CD8-positive, alpha-beta memory T cell (primary cell): ENCODE results near the gene CAPZB. TPM values are rescaled to one million over a fixed set of nuclear protein-coding genes. Genes with fewer than 3 reads are reported as not detected.

ENCODE experiments used
- CTCF ChIA-PET: fragments of 350-600 bp; sonication (Branson Sonifier 250); formaldehyde crosslinking; loops from one replicate; lab custom pipeline; 2021; ENCODE audit warnings: antibody characterized with exemption; lab: Charles Lee
- POLR2A ChIA-PET: fragments of 350-600 bp; sonication (Branson Sonifier 250); formaldehyde crosslinking; loops from one replicate; lab custom pipeline; 2021; ENCODE audit warnings: antibody characterized with exemption; lab: Charles Lee
- DNase-seq, 5 donors: peaks; one replicate each; pipeline versions ENCODE4 v3.0.0 to v3.0.0-alpha.2; 2020 to 2022; ENCODE audit warnings: mixed read lengths in 1 of 5
- H3K27ac ChIP-seq: one replicate; pipeline ENCODE4 v1.7.0; 2013; ENCODE audit warnings: low read depth, mild to moderate bottlenecking, low read length, moderate library complexity
- H3K27me3 ChIP-seq: 2 replicates; pipeline ENCODE4 v1.7.0; 2013; ENCODE audit warnings: low read length, mild to moderate bottlenecking; ENCODE audit not compliant: insufficient read depth, poor library complexity, severe bottlenecking
- H3K36me3 ChIP-seq: 2 replicates; pipeline ENCODE4 v1.7.0; 2013; ENCODE audit warnings: mild to moderate bottlenecking, low read length, moderate library complexity; ENCODE audit not compliant: insufficient read depth
- H3K4me1 ChIP-seq: 2 replicates; pipeline ENCODE4 v1.7.0; 2013; ENCODE audit warnings: mild to moderate bottlenecking, low read length, moderate library complexity; ENCODE audit not compliant: insufficient read depth
- H3K4me3 ChIP-seq: 2 replicates; pipeline ENCODE4 v1.7.0; 2013; ENCODE audit warnings: mild to moderate bottlenecking, low read length
- H3K9me3 ChIP-seq: 2 replicates; pipeline ENCODE4 v1.7.0; 2013; ENCODE audit warnings: mild to moderate bottlenecking, low read length
- H3K27ac Mint-ChIP-seq, 8 donors: one replicate each; pipeline ENCODE4 v1.8.0; 2020 to 2021; ENCODE audit warnings: mixed read lengths in 8 of 8, mild to moderate bottlenecking in 6 of 8, inconsistent platforms in 3 of 8, moderate library complexity in 3 of 8
- H3K27me3 Mint-ChIP-seq, 2 donors: one replicate each; pipeline ENCODE4 v1.8.0; 2020 to 2021; ENCODE audit warnings: mixed read lengths in 2 of 2, mild to moderate bottlenecking in 1 of 2, moderate library complexity in 1 of 2
- H3K36me3 Mint-ChIP-seq, 3 donors: one replicate each; pipeline ENCODE4 v1.8.0; 2020 to 2021; ENCODE audit warnings: mixed read lengths in 3 of 3, inconsistent platforms in 1 of 3, mild to moderate bottlenecking in 1 of 3
- H3K4me1 Mint-ChIP-seq, 3 donors: one replicate each; pipeline ENCODE4 v1.8.0; 2020 to 2021; ENCODE audit warnings: mixed read lengths in 3 of 3, inconsistent platforms in 1 of 3, mild to moderate bottlenecking in 1 of 3
- H3K4me3 Mint-ChIP-seq, 7 donors: one replicate each; pipeline ENCODE4 v1.8.0; 2020 to 2021; ENCODE audit warnings: mixed read lengths in 7 of 7, mild to moderate bottlenecking in 6 of 7, moderate library complexity in 4 of 7, inconsistent platforms in 2 of 7
- H3K9me3 Mint-ChIP-seq, 5 donors: one replicate each; pipeline ENCODE4 v1.8.0; 2020 to 2022; ENCODE audit warnings: mixed read lengths in 5 of 5, mild to moderate bottlenecking in 3 of 5, moderate library complexity in 2 of 5, inconsistent platforms in 1 of 5
- polyA plus RNA-seq: library from polyadenylated mRNA; unstranded; fragments of 300-500 nt; fragmentation: Illumina TruSeq; gene quantifications from one replicate; pipeline ENCODE4 v1.2.3, GENCODE V29; 2021
- total RNA-seq, 2 experiments: library from RNA; stranded (reverse); gene quantifications; one replicate each; pipeline ENCODE4 v1.2.3, GENCODE V29; 2021

Gene CAPZB
- total and polyA plus RNA-seq, 3 experiments from 2014 or later = 284 to 540 (median 289) TPM

- CTCF ChIA-PET = no interaction called here
These were observed 146.0 kb downstream of the CAPZB start for GRCh38 chr1:19339214-19339861.

GRCh38 chr1:19338323-19338762, 147.0 kb downstream of the CAPZB start:
- H3K9me3 Mint-ChIP-seq = no peaks in the 10 kb centered on the region
- no peak for DNase-seq
- H3K27ac Mint-ChIP-seq = no peak overlapping the region
- Histone ChIP-seq H3K27ac (no peak overlapping the region), H3K4me1 (no peaks in the 10 kb centered on the region), H3K27me3 (no peaks in the 10 kb centered on the region), H3K4me3 (no peak overlapping the region), H3K9me3 (no peaks in the 10 kb centered on the region), H3K36me3 (peaks cover 22% of the 10 kb centered on the region)
- no peak overlapping the region for H3K4me3 Mint-ChIP-seq
- ChIA-PET POLR2A (interaction anchor here (0.6 kb wide), 1 partner anchor 146 kb away, joined by 3 read pairs; no protein-coding TSS in a partner anchor), CTCF (no interaction called here)
- peaks cover 2 to 14% (median 5%) of the 10 kb centered on the region in 3 donors for H3K4me1 Mint-ChIP-seq
- H3K36me3 Mint-ChIP-seq = peaks cover 0 to 57% (median 6%) of the 10 kb centered on the region in 3 donors
- peaks cover 0 to 1% of the 10 kb centered on the region in 2 donors for H3K27me3 Mint-ChIP-seq

More at GRCh38 chr1:19339214-19339861, 146.0 kb downstream of the CAPZB start:
- peaks cover 0 to 67% (median 6%) of the 10 kb centered on the region in 3 donors for H3K36me3 Mint-ChIP-seq
- H3K4me1 Mint-ChIP-seq = peaks cover 2 to 14% (median 5%) of the 10 kb centered on the region in 3 donors
- H3K27me3 Mint-ChIP-seq = peaks cover 0 to 1% of the 10 kb centered on the region in 2 donors
- no peaks in the 10 kb centered on the region for H3K4me1 ChIP-seq
- no peak overlapping the region for H3K4me3 ChIP-seq
- DNase-seq = no peak
- no peaks in the 10 kb centered on the region for H3K27me3 ChIP-seq
- H3K9me3 ChIP-seq = no peaks in the 10 kb centered on the region
- H3K9me3 Mint-ChIP-seq = no peaks in the 10 kb centered on the region
- no peak overlapping the region for H3K27ac ChIP-seq
- H3K27ac Mint-ChIP-seq = peak overlapping the region in 1 of 8 donors; percentile 43
- POLR2A ChIA-PET = no interaction called here
- H3K4me3 Mint-ChIP-seq = no peak overlapping the region
- H3K36me3 ChIP-seq = peaks cover 30% of the 10 kb centered on the region

GRCh38 chr1:19337289-19337688, 148.1 kb downstream of the CAPZB start:
- ChIA-PET POLR2A (no interaction called here), CTCF (no interaction called here)
- no peak for DNase-seq
- H3K4me1 ChIP-seq = no peaks in the 10 kb centered on the region
- H3K36me3 Mint-ChIP-seq = peaks cover 0 to 48% (median 6%) of the 10 kb centered on the region in 3 donors
- no peaks in the 10 kb centered on the region for H3K27me3 Mint-ChIP-seq
- no peak overlapping the region for H3K27ac ChIP-seq
- no peaks in the 10 kb centered on the region for H3K27me3 ChIP-seq
- H3K4me3 ChIP-seq = no peak overlapping the region
- H3K4me3 Mint-ChIP-seq = peak overlapping the region in 1 of 7 donors; percentile 11
- H3K9me3 ChIP-seq = no peaks in the 10 kb centered on the region
- peaks cover 22% of the 10 kb centered on the region for H3K36me3 ChIP-seq
- peak overlapping the region in 4 of 8 donors; percentile 16 to 87 (median 69) for H3K27ac Mint-ChIP-seq
- no peaks in the 10 kb centered on the region for H3K9me3 Mint-ChIP-seq
- peaks cover 0 to 10% (median 5%) of the 10 kb centered on the region in 3 donors for H3K4me1 Mint-ChIP-seq

GRCh38 chr1:19336543-19336942, 148.8 kb downstream of the CAPZB start:
- peaks cover 0 to 5% (median 3%) of the 10 kb centered on the region in 3 donors for H3K4me1 Mint-ChIP-seq

GRCh38 chr1:19333587-19334354, 151.6 kb downstream of the CAPZB start:
- H3K9me3 ChIP-seq = no peaks in the 10 kb centered on the region
- Mint-ChIP-seq H3K9me3 (no peaks in the 10 kb centered on the region), H3K27me3 (no peaks in the 10 kb centered on the region), H3K4me1 (peaks cover 0 to 1% (median 0%) of the 10 kb centered on the region in 3 donors), H3K4me3 (no peak overlapping the region), H3K27ac (peak overlapping the region in 2 of 8 donors; percentile 56 to 81), H3K36me3 (peaks cover 0 to 15% (median 2%) of the 10 kb centered on the region in 3 donors)
- no peak overlapping the region for H3K4me3 ChIP-seq
- no peaks in the 10 kb centered on the region for H3K4me1 ChIP-seq
- POLR2A ChIA-PET = no interaction called here
- H3K27ac ChIP-seq = no peak overlapping the region
- no peaks in the 10 kb centered on the region for H3K27me3 ChIP-seq
- no peak for DNase-seq
- CTCF ChIA-PET = no interaction called here
- no peaks in the 10 kb centered on the region for H3K36me3 ChIP-seq

More at GRCh38 chr1:19336543-19336942, 148.8 kb downstream of the CAPZB start:
- peak overlapping the region in 4 of 8 donors; percentile 16 to 77 (median 34) for H3K27ac Mint-ChIP-seq
- no peak overlapping the region for H3K27ac ChIP-seq
- no peaks in the 10 kb centered on the region for H3K27me3 Mint-ChIP-seq
- no peaks in the 10 kb centered on the region for H3K4me1 ChIP-seq
- no peak overlapping the region for H3K4me3 ChIP-seq
- H3K4me3 Mint-ChIP-seq = no peak overlapping the region
- ChIA-PET POLR2A (no interaction called here), CTCF (no interaction called here)
- H3K36me3 ChIP-seq = peaks cover 22% of the 10 kb centered on the region
- no peaks in the 10 kb centered on the region for H3K27me3 ChIP-seq
- H3K9me3 ChIP-seq = no peaks in the 10 kb centered on the region
- H3K9me3 Mint-ChIP-seq = no peaks in the 10 kb centered on the region
- peaks cover 0 to 41% (median 6%) of the 10 kb centered on the region in 3 donors for H3K36me3 Mint-ChIP-seq
- DNase-seq = no peak

- Histone ChIP-seq H3K27me3 (no peaks in the 10 kb centered on the region), H3K27ac (no peak overlapping the region), H3K36me3 (no peaks in the 10 kb centered on the region), H3K9me3 (no peaks in the 10 kb centered on the region), H3K4me1 (no peaks in the 10 kb centered on the region), H3K4me3 (no peak overlapping the region)
- POLR2A ChIA-PET = no interaction called here
- Mint-ChIP-seq H3K4me1 (peaks cover 0 to 1% (median 0%) of the 10 kb centered on the region in 3 donors), H3K4me3 (no peak overlapping the region), H3K27ac (peak overlapping the region in 2 of 8 donors; percentile 21 to 56), H3K27me3 (no peaks in the 10 kb centered on the region), H3K36me3 (peaks cover 0 to 10% (median 2%) of the 10 kb centered on the region in 3 donors), H3K9me3 (no peaks in the 10 kb centered on the region)
- CTCF ChIA-PET = no interaction called here
- no peak for DNase-seq
These were observed 152.5 kb downstream of the CAPZB start for GRCh38 chr1:19332832-19333231.

- no peak overlapping the region for H3K4me3 Mint-ChIP-seq
- Histone ChIP-seq H3K9me3 (no peaks in the 10 kb centered on the region), H3K27me3 (no peaks in the 10 kb centered on the region), H3K27ac (no peak overlapping the region), H3K36me3 (no peaks in the 10 kb centered on the region), H3K4me1 (no peaks in the 10 kb centered on the region), H3K4me3 (no peak overlapping the region)
- no peak overlapping the region for H3K27ac Mint-ChIP-seq
- peaks cover 0 to 10% (median 4%) of the 10 kb centered on the region in 3 donors for H3K36me3 Mint-ChIP-seq
- H3K4me1 Mint-ChIP-seq = peaks cover 0 to 1% (median 0%) of the 10 kb centered on the region in 3 donors
- ChIA-PET CTCF (no interaction called here), POLR2A (no interaction called here)
- no peak for DNase-seq
- no peaks in the 10 kb centered on the region for H3K9me3 Mint-ChIP-seq
- peaks cover 0 to 3% of the 10 kb centered on the region in 2 donors for H3K27me3 Mint-ChIP-seq
These were observed 154.0 kb downstream of the CAPZB start for GRCh38 chr1:19331262-19331878.
